HPDE6-E6E7 (cell line): ENCODE measurements around the gene SLC25A27.
"Not testable (repeated sequence)": the region's sequence is repeated elsewhere in the genome, so short reads cannot be mapped to it uniquely, and the experiment has no call there.

Experiments used
- DNase-seq: peaks from one replicate; pipeline ENCODE4 v3.0.0; 2011; ENCODE audit warnings: missing footprints; ENCODE audit errors: extremely low spot score

SLC25A27 gene

GRCh38 chr6:46652603-46653438, at the start of gene SLC25A27, which contains the start of gene CYP39A1:
Gene SLC25A27, plus strand, starts transcription at chr6:46652975. Its CDS starts 218 bp downstream, at chr6:46653193.
Gene CYP39A1, minus strand, starts transcription at chr6:46652818. Its CDS starts 236 bp downstream, at chr6:46652582.
- peak; percentile 92 for DNase-seq

- DNase-seq: no peak
Observed at GRCh38 chr6:46605091-46605797, 47.5 kb upstream of the SLC25A27 start.

- DNase-seq: no peak
Observed at GRCh38 chr6:46606338-46606737, 46.4 kb upstream of the SLC25A27 start.

GRCh38 chr6:46610862-46611553, 41.8 kb upstream of the SLC25A27 start:
- DNase-seq: no peak

GRCh38 chr6:46612645-46613044, 40.1 kb upstream of the SLC25A27 start:
- DNase-seq: no peak

GRCh38 chr6:46618726-46619125, 34.0 kb upstream of the SLC25A27 start:
- no peak for DNase-seq

- DNase-seq: peak; percentile 7
Observed at GRCh38 chr6:46626228-46626909, 26.4 kb upstream of the SLC25A27 start.

- DNase-seq: no peak
Observed at GRCh38 chr6:46626976-46627375, 25.8 kb upstream of the SLC25A27 start.

GRCh38 chr6:46628498-46628897, 24.3 kb upstream of the SLC25A27 start:
- no peak for DNase-seq

- DNase-seq: no peak
Observed at GRCh38 chr6:46628976-46629375, 23.8 kb upstream of the SLC25A27 start.

GRCh38 chr6:46629691-46630090, 23.1 kb upstream of the SLC25A27 start:
- no peak for DNase-seq

GRCh38 chr6:46632053-46632452, 20.7 kb upstream of the SLC25A27 start:
- no peak for DNase-seq

- no peak for DNase-seq
Observed at GRCh38 chr6:46635462-46635861, 17.3 kb upstream of the SLC25A27 start.

- DNase-seq: no peak
Observed at GRCh38 chr6:46637145-46637544, 15.6 kb upstream of the SLC25A27 start.

- no peak for DNase-seq
Observed at GRCh38 chr6:46637933-46638332, 14.8 kb upstream of the SLC25A27 start.

- peak; percentile 32 for DNase-seq
Observed at GRCh38 chr6:46638650-46639049, 14.1 kb upstream of the SLC25A27 start.

- DNase-seq: peak; percentile 49
Observed at GRCh38 chr6:46642928-46643751, 9.6 kb upstream of the SLC25A27 start.

GRCh38 chr6:46645265-46645664, 7.5 kb upstream of the SLC25A27 start:
- no peak for DNase-seq

- DNase-seq: not testable (repeated sequence)
Observed at GRCh38 chr6:46648108-46648507, 4.7 kb upstream of the SLC25A27 start.

- DNase-seq: peak; percentile 12
Observed at GRCh38 chr6:46648869-46649492, 3.8 kb upstream of the SLC25A27 start.
